ENCODE measurements around the gene PSMB9. TPM values are rescaled to one million over a fixed set of nuclear protein-coding genes. Genes with fewer than 3 reads are reported as not detected.

Gene PSMB9
- total RNA-seq, 2 donors from 2014 or later: 24.2 to 25.7 TPM

DNA sequence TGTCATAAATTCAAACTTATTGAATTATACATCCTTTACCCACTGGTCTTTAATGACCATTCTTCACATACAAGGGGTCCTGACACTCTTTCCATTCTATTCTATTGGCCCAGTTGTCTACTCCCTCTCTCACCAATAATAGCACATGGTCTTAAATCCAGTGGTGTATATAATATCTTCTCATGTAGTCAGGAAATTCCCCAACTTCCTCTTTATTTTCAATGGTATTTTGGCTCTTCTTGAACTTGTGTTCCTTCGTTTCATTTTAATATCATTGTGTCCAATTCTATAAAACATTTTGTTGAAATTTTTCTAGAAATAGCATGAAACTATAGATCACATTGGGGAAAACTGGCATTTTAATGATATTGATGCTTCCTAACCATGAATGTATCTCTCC, 36.8 kb downstream of the PSMB9 start:
- Histone ChIP-seq H3K9me3 (no peaks in the 10 kb centered on the region), H3K36me3 (no peaks in the 10 kb centered on the region), H3K4me1 (ENCODE audit: control insufficient read depth in 1 of 2, low read depth in 2 of 2) (peaks cover 5 to 8% of the 10 kb centered on the region in 2 donors), H3K27me3 (replicated peaks; ENCODE audit: insufficient read depth) (no peaks in the 10 kb centered on the region), H3K27ac (no peak overlapping the region), H3K4me3 (no peak overlapping the region)
- no peak for ATAC-seq (ENCODE audit: insufficient number of reproducible peaks, low FRiP score, low read depth)
- DNase-seq (ENCODE audit: low spot score): no peak
- TF ChIP-seq CTCF (IDR thresholded peaks at IDR 0.05): no peak

DNA sequence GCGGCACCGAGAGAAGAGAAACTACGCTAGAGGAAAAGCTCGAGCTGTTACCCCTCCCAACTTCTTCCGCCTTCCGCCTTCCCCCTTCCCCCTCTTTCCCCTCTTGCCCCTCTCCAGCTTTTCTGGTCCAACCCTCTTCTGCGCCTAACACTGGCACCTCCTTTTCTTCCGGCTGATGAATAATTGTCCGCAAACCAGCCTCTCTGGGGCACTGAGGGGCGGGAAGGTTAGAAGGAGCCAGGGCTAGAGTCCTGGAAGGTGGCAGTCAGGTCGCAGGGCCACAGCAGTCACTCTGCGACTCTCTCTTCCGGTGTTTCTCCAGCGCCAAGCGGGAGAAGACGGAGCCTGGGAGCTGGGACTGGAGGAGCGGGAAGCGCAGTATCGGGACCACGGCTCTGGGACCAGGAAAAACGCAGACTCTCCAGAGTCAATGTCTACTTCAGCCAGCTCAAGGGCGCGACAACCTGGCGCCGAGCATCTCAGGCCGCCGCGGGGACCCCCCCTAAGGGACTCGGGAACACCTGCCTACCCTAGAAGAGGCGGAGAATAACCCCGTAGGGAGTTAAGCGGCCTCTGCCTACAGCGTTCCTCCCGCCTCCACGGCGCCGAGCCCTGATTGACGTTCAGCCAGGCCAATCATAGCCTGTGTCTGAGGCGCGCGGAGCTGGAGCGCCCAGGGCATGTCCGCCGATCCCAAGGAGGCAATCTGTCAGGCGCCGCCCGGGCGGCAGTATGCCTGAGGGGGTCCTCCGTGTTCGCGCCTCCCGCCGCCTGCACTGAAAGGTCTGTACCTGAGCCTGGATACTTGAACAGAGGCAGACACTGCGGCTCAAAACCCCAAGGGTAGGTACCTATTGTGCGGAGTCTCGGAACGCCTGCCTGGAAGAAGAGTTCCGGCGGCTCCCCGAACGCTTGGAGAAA, 40.4 kb downstream of the PSMB9 start:
- peak overlapping the region; percentile 36 to 82 for H3K27ac ChIP-seq
- no peaks in the 10 kb centered on the region for H3K9me3 ChIP-seq
- no peaks in the 10 kb centered on the region for H3K27me3 ChIP-seq (replicated peaks; ENCODE audit: insufficient read depth)
- peak; percentile 99 for ATAC-seq (ENCODE audit: insufficient number of reproducible peaks, low FRiP score, low read depth)
- H3K36me3 ChIP-seq: no peaks in the 10 kb centered on the region
- no peak for TF ChIP-seq CTCF (IDR thresholded peaks at IDR 0.05)
- H3K4me3 ChIP-seq: peak overlapping the region; percentile 78
- peaks cover 5 to 8% of the 10 kb centered on the region in 2 donors for H3K4me1 ChIP-seq (ENCODE audit: control insufficient read depth in 1 of 2, low read depth in 2 of 2)
- DNase-seq (ENCODE audit: low spot score): peak; percentile 58

GRCh38 chr6:32895006-32895345, 41.0 kb downstream of the PSMB9 start:
- Histone ChIP-seq H3K27me3 (replicated peaks; ENCODE audit: insufficient read depth) (no peaks in the 10 kb centered on the region), H3K4me3 (peak overlapping the region; percentile 78), H3K36me3 (no peaks in the 10 kb centered on the region), H3K4me1 (ENCODE audit: control insufficient read depth in 1 of 2, low read depth in 2 of 2) (peaks cover 5 to 8% of the 10 kb centered on the region in 2 donors), H3K27ac (peak overlapping the region; percentile 36 to 82), H3K9me3 (no peaks in the 10 kb centered on the region)
- ATAC-seq (ENCODE audit: insufficient number of reproducible peaks, low FRiP score, low read depth) (peak; percentile 33), DNase-seq (ENCODE audit: low spot score) (no peak)
- no peak for TF ChIP-seq CTCF (IDR thresholded peaks at IDR 0.05)

GRCh38 chr6:32903952-32904351, 50.0 kb downstream of the PSMB9 start:
- Histone ChIP-seq H3K27ac (no peak overlapping the region), H3K4me1 (ENCODE audit: control insufficient read depth in 1 of 2, low read depth in 2 of 2) (no peaks in the 10 kb centered on the region), H3K4me3 (no peak overlapping the region), H3K9me3 (no peaks in the 10 kb centered on the region), H3K27me3 (replicated peaks; ENCODE audit: insufficient read depth) (no peaks in the 10 kb centered on the region), H3K36me3 (no peaks in the 10 kb centered on the region)
- ATAC-seq (ENCODE audit: insufficient number of reproducible peaks, low FRiP score, low read depth) (no peak), DNase-seq (ENCODE audit: low spot score) (no peak)
- TF ChIP-seq CTCF (IDR thresholded peaks at IDR 0.05): no peak

DNA sequence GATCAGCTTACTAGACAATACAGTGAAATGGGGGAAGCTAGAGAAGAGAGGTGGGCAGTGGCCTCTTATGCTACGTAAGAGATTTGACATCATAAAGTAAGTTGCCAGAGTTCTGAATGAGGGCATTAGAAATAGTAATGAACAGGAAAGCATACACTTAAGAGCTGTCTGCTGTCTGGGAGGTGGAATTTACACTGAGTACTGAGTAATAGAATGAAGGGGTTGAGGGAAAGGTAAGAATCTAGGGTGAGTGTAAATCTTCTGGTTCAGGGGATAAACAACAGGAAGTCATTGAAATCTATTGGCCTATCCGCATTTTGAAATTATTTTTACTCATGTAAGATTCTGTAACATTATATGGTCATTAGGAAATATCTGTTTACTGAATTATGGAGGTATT, 51.1 kb downstream of the PSMB9 start:
- no peak for TF ChIP-seq CTCF (IDR thresholded peaks at IDR 0.05)
- ATAC-seq (ENCODE audit: insufficient number of reproducible peaks, low FRiP score, low read depth) (no peak), DNase-seq (ENCODE audit: low spot score) (no peak)
- no peaks in the 10 kb centered on the region for H3K36me3 ChIP-seq
- no peaks in the 10 kb centered on the region for H3K27me3 ChIP-seq (replicated peaks; ENCODE audit: insufficient read depth)
- H3K4me3 ChIP-seq: no peak overlapping the region
- H3K9me3 ChIP-seq: no peaks in the 10 kb centered on the region
- no peak overlapping the region for H3K27ac ChIP-seq
- H3K4me1 ChIP-seq (ENCODE audit: control insufficient read depth in 1 of 2, low read depth in 2 of 2): no peaks in the 10 kb centered on the region

Data from thoracic aorta (tissue), 2 donors.